Activated gamma-delta T cell treated with anti-CD3 and anti-CD28 coated beads, Interleukin-2, amount 50 U/mL, for 16 hours (primary cell): ENCODE results near the gene FSTL5.

Source experiments
- DNase-seq: peaks from one replicate; pipeline ENCODE4 v3.0.0-alpha.2; 2020; ENCODE audit warnings: low read depth

The FSTL5 gene

GRCh38 chr4:161704653-161705052, 459.1 kb downstream of the FSTL5 start:
- no peak for DNase-seq

- no peak for DNase-seq
These were observed 459.8 kb downstream of the FSTL5 start for GRCh38 chr4:161704040-161704439.

DNA sequence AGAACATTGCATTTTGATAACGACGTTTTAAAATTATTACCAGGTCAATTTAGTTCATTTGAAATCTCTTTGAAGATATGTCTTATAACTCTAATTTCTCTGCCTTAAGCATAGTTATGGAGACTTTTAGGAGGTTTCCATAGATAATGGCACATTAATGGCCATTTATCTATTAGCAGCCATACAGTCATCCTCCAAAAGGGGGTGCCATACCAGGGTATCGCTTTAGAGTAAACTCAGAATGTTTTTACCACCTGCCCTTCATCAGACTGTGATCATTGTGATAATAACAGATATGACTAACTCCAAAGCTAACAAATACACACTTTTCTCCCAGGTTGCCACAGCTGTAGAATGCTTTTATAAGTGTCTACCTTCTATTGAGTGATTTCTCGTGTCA, 461.5 kb downstream of the FSTL5 start:
- DNase-seq: no peak

- no peak for DNase-seq
These were observed 466.9 kb downstream of the FSTL5 start for GRCh38 chr4:161696944-161697343.

- DNase-seq: no peak
These were observed 483.7 kb downstream of the FSTL5 start for GRCh38 chr4:161680146-161680545.

DNA sequence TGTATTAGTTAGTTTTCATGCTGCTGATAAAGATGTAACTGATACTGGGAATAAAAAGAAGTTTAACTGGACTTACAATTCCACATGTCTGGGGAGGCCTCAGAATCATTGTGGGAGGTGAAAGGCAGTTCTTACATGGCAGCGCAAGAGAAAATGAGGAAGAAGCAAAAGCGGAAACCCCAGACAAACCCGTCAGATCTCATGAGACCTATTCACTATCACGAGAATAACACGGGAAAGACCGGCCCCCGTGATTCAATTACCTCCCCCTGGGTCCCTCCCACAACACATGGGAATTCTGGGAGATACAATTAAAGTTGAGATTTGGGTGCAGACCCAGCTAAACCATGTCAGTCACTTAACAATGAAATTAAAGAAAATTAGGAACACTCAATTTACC, 499.1 kb downstream of the FSTL5 start:
- no peak for DNase-seq

- no peak for DNase-seq
These were observed 500.0 kb downstream of the FSTL5 start for GRCh38 chr4:161663844-161664243.

- no peak for DNase-seq
These were observed 505.1 kb downstream of the FSTL5 start for GRCh38 chr4:161658676-161659075.

GRCh38 chr4:161657616-161658015, 506.2 kb downstream of the FSTL5 start:
- no peak for DNase-seq

- no peak for DNase-seq
These were observed 507.2 kb downstream of the FSTL5 start for GRCh38 chr4:161656594-161656993.

- no peak for DNase-seq
These were observed 508.7 kb downstream of the FSTL5 start for GRCh38 chr4:161655148-161655547.

- no peak for DNase-seq
These were observed 510.1 kb downstream of the FSTL5 start for GRCh38 chr4:161653697-161654096.

DNA sequence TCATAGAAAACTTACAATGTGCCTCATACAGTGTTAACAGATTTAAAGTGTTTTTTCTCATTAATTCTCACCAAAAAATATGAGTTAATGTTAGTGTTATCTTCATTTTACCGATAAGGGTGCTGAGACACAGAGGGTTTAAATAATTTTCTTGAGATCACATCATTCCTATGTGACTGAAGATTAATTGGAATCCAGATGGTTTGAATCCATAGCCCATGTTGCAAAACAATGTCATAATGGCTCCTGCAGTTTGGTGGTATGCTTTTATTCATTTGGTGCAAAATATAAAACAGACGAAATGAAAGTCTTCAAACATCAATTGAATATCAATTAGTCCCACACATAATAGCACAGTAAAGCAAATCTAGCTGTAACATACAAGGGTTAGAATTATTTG, 512.2 kb downstream of the FSTL5 start:
- DNase-seq: no peak

- DNase-seq: no peak
These were observed 513.0 kb downstream of the FSTL5 start for GRCh38 chr4:161650812-161651211.

DNA sequence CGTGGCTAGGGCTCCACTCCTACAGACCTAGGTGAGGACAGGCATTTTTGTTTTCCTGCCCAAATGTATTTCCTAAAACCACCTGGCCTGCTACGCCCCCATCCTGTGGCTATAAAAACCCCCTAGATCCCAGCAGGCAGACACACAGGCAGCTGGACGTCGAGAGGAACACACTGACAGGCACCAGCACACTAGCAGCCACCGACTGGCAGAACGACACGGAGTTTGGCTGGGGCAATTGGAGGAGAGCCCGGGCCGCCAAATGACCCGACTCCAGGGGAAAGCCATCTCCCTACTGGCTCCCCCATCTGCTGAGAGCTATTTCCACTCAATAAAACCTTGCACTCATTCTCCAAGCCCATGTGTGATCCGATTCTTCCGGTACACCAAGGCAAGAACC, 516.0 kb downstream of the FSTL5 start:
- DNase-seq: no peak

DNA sequence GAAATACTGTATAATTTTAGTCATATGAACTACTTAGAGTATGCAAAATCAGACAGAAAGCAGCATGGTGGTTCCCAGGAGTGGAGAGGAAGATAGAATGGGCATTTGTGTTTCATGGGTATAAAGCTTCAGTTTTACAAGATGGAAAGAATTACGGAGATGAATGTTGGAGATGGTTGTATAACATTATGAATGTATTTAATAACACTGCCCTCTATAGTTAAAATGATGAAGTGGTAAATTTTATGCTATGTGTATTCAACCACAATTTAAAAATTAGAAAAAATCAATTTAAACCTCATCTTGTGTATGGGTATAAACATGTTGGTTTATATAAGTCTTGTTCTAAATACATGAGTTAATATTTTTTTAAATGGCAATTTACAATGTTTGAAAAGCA, 521.1 kb downstream of the FSTL5 start:
- no peak for DNase-seq

GRCh38 chr4:161629694-161630441, 533.9 kb downstream of the FSTL5 start:
- no peak for DNase-seq

DNA sequence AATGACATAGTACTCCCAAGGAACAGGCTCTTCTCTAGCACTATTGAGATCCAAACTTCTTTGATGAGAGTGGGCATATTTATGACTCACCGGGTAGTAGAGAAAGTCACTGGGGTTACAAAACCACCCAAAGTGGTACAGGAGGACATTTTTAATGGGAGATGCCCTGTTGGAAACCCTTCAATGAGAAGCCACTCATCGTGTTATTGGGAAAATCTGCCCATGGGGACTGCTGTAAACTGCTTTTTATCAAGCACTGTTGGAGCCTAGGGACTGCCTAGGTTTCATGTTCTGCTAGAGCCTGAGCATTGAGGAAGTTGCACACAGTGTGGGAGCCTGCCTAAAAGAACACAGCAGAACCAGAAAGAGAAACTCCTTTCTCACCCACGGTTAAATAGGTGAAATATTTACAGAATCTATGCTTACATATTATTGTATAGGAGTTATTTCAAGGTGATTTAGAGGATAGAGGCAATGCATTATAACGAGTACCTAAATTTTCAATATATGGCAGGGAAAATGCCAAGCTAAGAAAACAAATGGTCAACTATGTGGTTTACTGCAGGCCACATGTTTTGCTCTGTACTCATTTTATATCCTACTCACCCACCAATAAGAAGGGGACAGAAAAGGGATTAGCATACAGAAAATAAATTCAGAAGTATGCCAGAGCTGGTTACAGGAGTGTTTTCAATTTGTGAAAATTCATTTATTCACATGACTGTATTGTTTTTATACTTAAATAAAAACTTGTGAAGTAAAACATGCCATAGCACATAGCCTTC, 559.1 kb downstream of the FSTL5 start:
- DNase-seq: no peak

- DNase-seq: no peak
These were observed 562.8 kb downstream of the FSTL5 start for GRCh38 chr4:161601011-161601410.

DNA sequence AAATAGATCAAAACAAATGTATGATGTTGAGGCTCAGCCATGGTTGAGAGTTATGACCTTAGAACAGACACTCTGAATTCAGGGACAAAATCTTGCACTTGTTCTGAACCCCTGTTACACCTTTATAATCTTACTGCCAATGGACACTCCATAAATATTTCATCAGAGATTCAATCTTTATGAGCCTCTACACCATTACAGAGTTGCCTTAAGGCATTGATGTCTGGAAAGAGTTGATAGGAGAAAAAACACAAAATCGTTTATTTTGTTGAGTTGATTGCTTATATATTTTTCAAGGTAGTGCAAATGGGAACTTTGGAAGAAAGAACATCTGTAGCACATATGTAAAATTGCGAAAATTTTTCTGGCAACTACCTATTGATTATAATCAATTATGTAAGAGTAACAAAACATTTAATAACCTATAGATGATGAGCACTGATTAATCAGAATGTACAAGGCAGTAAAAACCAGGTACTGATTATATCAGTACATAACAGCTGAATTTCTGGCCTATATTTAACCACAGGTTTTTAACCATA, 568.5 kb downstream of the FSTL5 start:
- DNase-seq: no peak

DNA sequence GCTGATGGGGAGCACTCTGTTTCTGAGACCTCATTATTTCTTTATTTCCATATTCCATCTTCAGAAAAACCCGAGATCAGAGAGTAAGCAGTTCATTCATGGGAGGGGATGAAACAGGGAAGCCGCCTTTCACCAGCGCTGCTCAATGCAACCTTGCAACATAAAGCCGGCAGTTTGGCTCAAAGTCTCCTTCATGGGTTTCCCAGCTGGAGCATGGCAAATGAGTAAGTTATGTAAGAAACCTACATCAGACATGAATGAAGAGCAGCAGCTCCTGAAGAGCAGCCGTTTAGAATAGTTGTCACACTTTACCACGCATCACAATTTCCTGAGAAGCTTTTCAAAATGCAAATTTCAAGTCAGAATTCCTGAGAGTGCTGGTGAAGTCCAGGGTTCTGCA, 578.8 kb downstream of the FSTL5 start:
- no peak for DNase-seq

GRCh38 chr4:161583549-161583948, 580.3 kb downstream of the FSTL5 start:
- DNase-seq: no peak
